ENCODE data around the gene STK11. TPM values are rescaled to one million over a fixed set of nuclear protein-coding genes. Genes with fewer than 3 reads are reported as not detected.
"Not testable (repeated sequence)": the region's sequence is repeated elsewhere in the genome, so short reads cannot be mapped to it uniquely, and the experiment has no call there.

The STK11 gene
- total RNA-seq, 1 experiment from 2014 or later = 19.8 TPM

GRCh38 chr19:1168572-1169410 lies 36.8 kb upstream of the STK11 start:
- peak; percentile 98 for DNase-seq (ENCODE audit: low read depth)

GRCh38 chr19:1169411-1169791 lies 36.2 kb upstream of the STK11 start:
- DNase-seq (ENCODE audit: low read depth) = no peak

GRCh38 chr19:1169921-1170885 lies 35.4 kb upstream of the STK11 start:
- DNase-seq (ENCODE audit: low read depth) = peak; percentile 95

- DNase-seq (ENCODE audit: low read depth) = no peak
These were observed 34.4 kb upstream of the STK11 start for GRCh38 chr19:1170938-1171754.

- DNase-seq (ENCODE audit: low read depth) = no peak
These were observed 33.7 kb upstream of the STK11 start for GRCh38 chr19:1171755-1172352.

GRCh38 chr19:1172353-1173158 lies 33.0 kb upstream of the STK11 start:
- DNase-seq (ENCODE audit: low read depth) = peak; percentile 86

GRCh38 chr19:1173159-1173844 lies 32.3 kb upstream of the STK11 start:
- no peak for DNase-seq (ENCODE audit: low read depth)

GRCh38 chr19:1173845-1174809 lies 31.5 kb upstream of the STK11 start, which contains the start of gene SBNO2:
Gene SBNO2 (minus strand): TSS chr19:1174268. CDS start chr19:1154276, 19,992 bp downstream.
- DNase-seq (ENCODE audit: low read depth) = peak; percentile 77

- DNase-seq (ENCODE audit: low read depth) = peak; percentile 97
These were observed 28.1 kb upstream of the STK11 start for GRCh38 chr19:1177322-1178114.

GRCh38 chr19:1181606-1182005 lies 24.0 kb upstream of the STK11 start:
- DNase-seq (ENCODE audit: low read depth) = no peak

- no peak for DNase-seq (ENCODE audit: low read depth)
These were observed 23.5 kb upstream of the STK11 start for GRCh38 chr19:1182068-1182467.

- no peak for DNase-seq (ENCODE audit: low read depth)
These were observed 22.9 kb upstream of the STK11 start for GRCh38 chr19:1182727-1183126.

- DNase-seq (ENCODE audit: low read depth) = peak; percentile 89
These were observed 21.9 kb upstream of the STK11 start for GRCh38 chr19:1183543-1184172.

GRCh38 chr19:1189419-1189818 lies 16.2 kb upstream of the STK11 start:
- no peak for DNase-seq (ENCODE audit: low read depth)

- no peak for DNase-seq (ENCODE audit: low read depth)
These were observed 6.0 kb upstream of the STK11 start for GRCh38 chr19:1199531-1199930.

GRCh38 chr19:1200614-1201013 lies 5.0 kb upstream of the STK11 start:
- not testable (repeated sequence) for DNase-seq (ENCODE audit: low read depth)
